ENCODE data around the gene ADRM1. TPM values are rescaled to one million over a fixed set of nuclear protein-coding genes. Genes with fewer than 3 reads are reported as not detected.

Gene ADRM1
- total RNA-seq, 1 donor from 2014 or later: 63.9 TPM

DNA sequence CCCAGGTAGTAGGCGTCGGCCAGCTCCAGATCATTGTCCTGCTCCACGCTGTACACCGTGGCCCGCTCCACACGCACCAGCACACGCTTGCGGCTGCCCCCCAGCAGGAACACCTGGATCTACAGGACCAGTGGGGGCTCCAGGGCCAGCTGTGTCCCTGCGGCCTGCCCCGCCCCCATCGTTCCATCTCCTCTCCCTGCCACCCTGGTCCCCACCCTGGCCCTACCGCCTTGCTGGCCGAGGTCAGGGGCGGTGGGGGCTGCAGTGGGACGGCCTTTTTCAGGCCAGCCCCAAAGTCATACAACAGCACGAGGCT lies 9.8 kb downstream of the ADRM1 start:
- ATAC-seq (no peak), DNase-seq (no peak)
- TF ChIP-seq, protein P1, sequence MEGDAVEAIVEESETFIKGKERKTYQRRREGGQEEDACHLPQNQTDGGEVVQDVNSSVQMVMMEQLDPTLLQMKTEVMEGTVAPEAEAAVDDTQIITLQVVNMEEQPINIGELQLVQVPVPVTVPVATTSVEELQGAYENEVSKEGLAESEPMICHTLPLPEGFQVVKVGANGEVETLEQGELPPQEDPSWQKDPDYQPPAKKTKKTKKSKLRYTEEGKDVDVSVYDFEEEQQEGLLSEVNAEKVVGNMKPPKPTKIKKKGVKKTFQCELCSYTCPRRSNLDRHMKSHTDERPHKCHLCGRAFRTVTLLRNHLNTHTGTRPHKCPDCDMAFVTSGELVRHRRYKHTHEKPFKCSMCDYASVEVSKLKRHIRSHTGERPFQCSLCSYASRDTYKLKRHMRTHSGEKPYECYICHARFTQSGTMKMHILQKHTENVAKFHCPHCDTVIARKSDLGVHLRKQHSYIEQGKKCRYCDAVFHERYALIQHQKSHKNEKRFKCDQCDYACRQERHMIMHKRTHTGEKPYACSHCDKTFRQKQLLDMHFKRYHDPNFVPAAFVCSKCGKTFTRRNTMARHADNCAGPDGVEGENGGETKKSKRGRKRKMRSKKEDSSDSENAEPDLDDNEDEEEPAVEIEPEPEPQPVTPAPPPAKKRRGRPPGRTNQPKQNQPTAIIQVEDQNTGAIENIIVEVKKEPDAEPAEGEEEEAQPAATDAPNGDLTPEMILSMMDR (IDR thresholded peaks at IDR 0.05): no peak
- Histone ChIP-seq H3K27me3 (ENCODE audit: low read depth) (no peaks in the 10 kb centered on the region), H3K4me3 (no peak overlapping the region), H3K27ac (no peak overlapping the region), H3K9me3 (no peaks in the 10 kb centered on the region), H3K4me1 (no peaks in the 10 kb centered on the region), H3K36me3 (peaks cover 92% of the 10 kb centered on the region)
- intact Hi-C loops (cut with DNase I): no loop called here

DNA sequence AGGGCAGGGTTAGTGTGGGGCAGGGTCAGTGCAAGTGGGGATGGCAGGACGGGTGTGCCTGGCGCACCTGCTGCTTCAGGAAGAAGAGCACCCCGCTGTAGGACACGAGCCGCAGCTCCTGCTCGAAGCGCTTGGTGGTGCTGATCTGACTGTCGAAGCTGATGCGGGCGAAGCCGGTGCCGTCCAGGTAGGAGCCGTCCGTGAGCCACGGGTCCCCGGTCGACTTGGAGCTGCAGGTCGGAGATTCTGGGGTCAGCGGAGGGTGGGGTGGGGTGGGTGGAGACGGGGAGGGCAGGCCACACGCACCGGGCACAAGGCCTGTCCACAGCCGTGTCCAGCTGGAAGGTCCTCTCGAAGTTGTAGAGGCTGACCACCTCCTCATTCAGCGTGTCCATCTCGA lies 10.2 kb downstream of the ADRM1 start:
- DNase-seq (no peak), ATAC-seq (no peak)
- H3K4me1 ChIP-seq: no peaks in the 10 kb centered on the region
- peaks cover 88% of the 10 kb centered on the region for H3K36me3 ChIP-seq
- intact Hi-C loops (cut with DNase I): no loop called here
- no peaks in the 10 kb centered on the region for H3K9me3 ChIP-seq
- H3K27ac ChIP-seq: no peak overlapping the region
- no peak overlapping the region for H3K4me3 ChIP-seq
- no peaks in the 10 kb centered on the region for H3K27me3 ChIP-seq (ENCODE audit: low read depth)
- TF ChIP-seq, protein P1 (IDR thresholded peaks at IDR 0.05): no peak

DNA sequence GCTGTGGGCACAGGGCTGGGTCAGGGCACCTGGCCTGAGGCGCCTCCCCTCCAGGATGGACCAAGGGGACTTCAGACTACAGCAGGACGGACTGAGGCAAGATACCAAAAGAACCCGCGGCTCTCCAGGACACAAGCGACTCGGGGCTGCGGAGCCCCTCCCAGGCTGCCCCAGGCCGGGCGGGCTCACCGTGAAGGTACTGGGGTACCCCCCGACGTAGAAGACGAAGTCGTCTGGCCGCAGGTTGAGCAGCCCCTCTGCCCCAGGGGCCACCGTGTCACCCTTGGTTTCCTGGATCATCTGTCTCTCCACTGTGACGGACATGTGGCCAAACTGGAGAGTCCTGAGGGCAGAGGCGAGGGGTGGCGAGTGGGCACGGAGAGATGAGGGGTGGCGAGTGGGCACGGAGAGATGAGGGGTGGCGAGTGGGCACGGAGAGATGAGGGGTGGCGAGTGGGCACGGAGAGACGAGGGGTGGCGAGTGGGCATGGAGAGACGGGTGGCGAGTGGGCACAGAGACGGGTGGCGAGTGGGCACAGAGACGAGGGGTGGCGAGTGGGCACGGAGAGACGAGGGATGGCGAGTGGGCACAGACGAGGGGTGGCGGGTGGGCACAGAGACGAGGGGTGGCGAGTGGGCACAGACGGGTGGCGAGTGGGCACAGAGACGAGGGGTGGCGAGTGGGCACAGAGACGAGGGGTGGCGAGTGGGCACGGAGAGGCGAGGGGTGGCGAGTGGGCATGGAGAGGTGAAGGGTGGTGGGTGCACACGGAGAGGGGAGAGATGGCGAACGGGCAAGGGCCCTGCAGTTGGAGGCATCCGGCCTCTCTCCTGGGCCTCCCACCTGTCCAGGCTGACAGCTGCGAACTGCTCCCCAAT lies 10.9 kb downstream of the ADRM1 start:
- DNase-seq (no peak), ATAC-seq (no peak)
- H3K27ac ChIP-seq: no peak overlapping the region
- H3K36me3 ChIP-seq: peaks cover 85% of the 10 kb centered on the region
- H3K27me3 ChIP-seq (ENCODE audit: low read depth): no peaks in the 10 kb centered on the region
- no peaks in the 10 kb centered on the region for H3K4me1 ChIP-seq
- H3K4me3 ChIP-seq: no peak overlapping the region
- TF ChIP-seq, protein P1 (IDR thresholded peaks at IDR 0.05): no peak
- intact Hi-C loops (cut with DNase I): no loop called here
- H3K9me3 ChIP-seq: no peaks in the 10 kb centered on the region

DNA sequence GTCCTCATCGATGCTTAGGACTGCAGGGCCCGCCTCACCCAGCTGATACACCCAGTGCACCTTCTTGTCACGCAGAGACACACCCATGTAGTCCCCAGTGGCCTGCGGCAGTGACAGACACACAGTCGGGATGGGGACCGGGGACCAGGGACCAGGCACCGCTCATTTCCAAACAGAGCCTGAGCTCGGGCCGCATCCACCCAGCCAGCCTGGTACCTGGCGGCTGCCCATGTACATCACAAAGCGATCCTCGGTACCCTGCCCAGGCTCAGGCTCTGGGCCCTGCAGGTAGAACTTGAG lies 11.5 kb downstream of the ADRM1 start:
- Histone ChIP-seq H3K4me3 (no peak overlapping the region), H3K9me3 (no peaks in the 10 kb centered on the region), H3K27me3 (ENCODE audit: low read depth) (no peaks in the 10 kb centered on the region), H3K27ac (no peak overlapping the region), H3K36me3 (peaks cover 86% of the 10 kb centered on the region), H3K4me1 (no peaks in the 10 kb centered on the region)
- TF ChIP-seq, protein P1 (IDR thresholded peaks at IDR 0.05): no peak
- no peak for DNase-seq
- intact Hi-C loops (cut with DNase I): no loop called here
- no peak for ATAC-seq

DNA sequence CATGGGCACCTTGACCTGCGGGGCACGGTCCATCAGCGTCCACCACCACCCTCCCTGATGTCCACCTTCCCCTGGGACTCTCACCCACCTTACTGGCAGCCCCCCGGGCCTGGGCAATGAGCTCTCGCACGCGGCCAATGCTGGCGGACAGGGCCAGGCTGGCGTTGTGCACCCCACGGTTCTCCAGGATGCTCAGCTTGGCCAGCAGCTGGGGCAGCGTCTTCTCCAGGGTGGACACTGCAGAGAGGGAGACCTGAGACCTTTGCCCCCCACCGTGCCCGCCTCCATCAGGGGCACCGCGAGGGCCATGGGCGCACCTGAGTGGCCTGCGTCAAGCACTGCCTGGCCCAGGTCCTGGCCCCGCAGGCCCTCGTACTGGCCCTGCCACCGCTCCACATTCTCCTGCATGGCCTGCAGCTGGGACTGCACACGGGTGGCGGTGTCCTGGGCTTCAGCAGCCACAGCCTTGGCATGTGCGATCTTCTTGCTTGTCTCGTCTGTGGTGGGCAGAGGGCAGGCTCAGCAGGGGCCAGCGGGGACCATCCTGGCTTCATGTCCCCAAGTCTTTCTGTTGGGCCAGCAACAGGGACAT lies 12.0 kb downstream of the ADRM1 start:
- H3K9me3 ChIP-seq: no peaks in the 10 kb centered on the region
- DNase-seq: no peak
- no peaks in the 10 kb centered on the region for H3K4me1 ChIP-seq
- no peak overlapping the region for H3K4me3 ChIP-seq
- peaks cover 88% of the 10 kb centered on the region for H3K36me3 ChIP-seq
- no peak overlapping the region for H3K27ac ChIP-seq
- intact Hi-C loops (cut with DNase I): no loop called here
- no peaks in the 10 kb centered on the region for H3K27me3 ChIP-seq (ENCODE audit: low read depth)
- TF ChIP-seq, protein P1 (IDR thresholded peaks at IDR 0.05): no peak
- no peak for ATAC-seq
